Fibroblast of lung (primary cell): ENCODE results near the gene RNF224. TPM values are rescaled to one million over a fixed set of nuclear protein-coding genes. Genes with fewer than 3 reads are reported as not detected.

Source experiments
- DNase-seq, 2 donors: peaks; one replicate each; pipeline versions ENCODE4 v3.0.0 to v3.0.0-alpha.2; 2010; ENCODE audit warnings: low read depth in 2 of 2
- H2AFZ ChIP-seq: 2 replicates; pipeline ENCODE4 v1.5.1; 2012; ENCODE audit warnings: low read length, control low read depth, inconsistent platforms
- H3K27ac ChIP-seq: 2 replicates; pipeline ENCODE4 v1.5.1; 2011; ENCODE audit warnings: low read length, control low read depth; ENCODE audit not compliant: insufficient read depth
- H3K27me3 ChIP-seq: 2 replicates; pipeline ENCODE4 v1.5.1; 2011; ENCODE audit warnings: mild to moderate bottlenecking, low read length; ENCODE audit not compliant: control insufficient read depth, insufficient read depth
- H3K36me3 ChIP-seq: 2 replicates; pipeline ENCODE4 v1.5.1; 2011; ENCODE audit warnings: low read length; ENCODE audit not compliant: control insufficient read depth, insufficient read depth
- H3K4me1 ChIP-seq: 2 replicates; pipeline ENCODE4 v1.5.1; 2011; ENCODE audit warnings: low read length; ENCODE audit not compliant: control insufficient read depth, insufficient read depth; ENCODE audit errors: extremely low read depth
- H3K4me2 ChIP-seq: 2 replicates; pipeline ENCODE4 v1.5.1; 2011; ENCODE audit warnings: low read length, control low read depth; ENCODE audit not compliant: insufficient read depth; ENCODE audit errors: extremely low read depth
- H3K4me3 ChIP-seq, 4 experiments: fragments of 200-600 bp in 1 of 4; sonication (generic) in 1 of 4; replicated peaks in 1 of 4; 2 replicates each; pipeline ENCODE4 v1.5.1; 2011 to 2016; ENCODE audit warnings: low read length in 4 of 4, low read depth in 3 of 4, mild to moderate bottlenecking in 3 of 4, control low read depth in 2 of 4, inconsistent platforms in 1 of 4, mixed read lengths in 1 of 4; ENCODE audit not compliant: insufficient read depth in 1 of 4; ENCODE audit errors: control extremely low read depth in 1 of 4
- H3K79me2 ChIP-seq: 2 replicates; pipeline ENCODE4 v1.5.1; 2012; ENCODE audit warnings: mild to moderate bottlenecking, low read length, inconsistent platforms; ENCODE audit not compliant: control insufficient read depth, insufficient read depth
- H3K9ac ChIP-seq: 2 replicates; pipeline ENCODE4 v1.5.1; 2011; ENCODE audit warnings: mild to moderate bottlenecking, low read length, control low read depth; ENCODE audit not compliant: insufficient read depth
- H3K9me3 ChIP-seq: 2 replicates; pipeline ENCODE4 v1.5.1; 2012; ENCODE audit warnings: low read depth, low read length; ENCODE audit not compliant: control insufficient read depth, insufficient read depth
- H4K20me1 ChIP-seq: 2 replicates; pipeline ENCODE4 v1.5.1; 2011; ENCODE audit warnings: low read length; ENCODE audit not compliant: control insufficient read depth, insufficient read depth; ENCODE audit errors: extremely low read depth
- CTCF ChIP-seq, 2 donors: IDR thresholded peaks in 1 of 2; conservative IDR thresholded peaks in 1 of 2; 1 replicate in 1 of 2; 2 replicates in 1 of 2; pipeline ENCODE4 v1.5.1; 2011 to 2012; ENCODE audit warnings: low read length in 2 of 2, control low read depth in 1 of 2, inconsistent platforms in 1 of 2, low read depth in 1 of 2, mild to moderate bottlenecking in 1 of 2
- EZH2 ChIP-seq: IDR thresholded peaks from 2 replicates; pipeline ENCODE4 v1.5.1; 2012; ENCODE audit warnings: low read length, control low read depth, mild to moderate bottlenecking; ENCODE audit errors: missing control alignments
- polyA plus RNA-seq, 2 donors: library from polyadenylated mRNA; depleted of rRNA in 1 of 2; stranded (reverse) in 1 of 2; unstranded in 1 of 2; fragments of >200 nt; gene quantifications; 2 replicates each; pipeline ENCODE4 v1.2.1, GENCODE V29; 2011 to 2012; ENCODE audit warnings: missing spikeins in 1 of 2
- total RNA-seq: library from RNA; depleted of rRNA; stranded (reverse); fragments of >200 nt; gene quantifications from 2 replicates; pipeline ENCODE4 v1.2.1, GENCODE V29; 2014

RNF224 gene
- total and polyA plus RNA-seq, 2 donors (not counting 1 experiment from before 2014, with no cell fraction given): under 0.01 TPM; not detected in 1

GRCh38 chr9:137193771-137194170 lies 33.5 kb upstream of the RNF224 start:
- Histone ChIP-seq H3K79me2 (peaks cover 22% of the 10 kb centered on the region), H3K36me3 (peaks cover 15% of the 10 kb centered on the region), H3K9me3 (no peaks in the 10 kb centered on the region), H4K20me1 (no peaks in the 10 kb centered on the region), H3K27me3 (no peaks in the 10 kb centered on the region), H2AFZ (no peak overlapping the region), H3K27ac (no peak overlapping the region), H3K4me3 (no peak overlapping the region), H3K9ac (no peak overlapping the region), H3K4me1 (peaks cover 8% of the 10 kb centered on the region), H3K4me2 (no peak overlapping the region)
- DNase-seq: no peak
- TF ChIP-seq EZH2: no peak
- TF ChIP-seq CTCF (conservative IDR thresholded peaks at IDR 0.05 in 1 of 2, IDR thresholded peaks at IDR 0.05 in 1 of 2; ENCODE audit: low read depth in 1 of 2, low read length in 2 of 2): no peak

GRCh38 chr9:137194388-137194787 lies 32.9 kb upstream of the RNF224 start:
- Histone ChIP-seq H3K9me3 (no peaks in the 10 kb centered on the region), H3K27me3 (no peaks in the 10 kb centered on the region), H3K79me2 (peaks cover 21% of the 10 kb centered on the region), H4K20me1 (no peaks in the 10 kb centered on the region), H3K27ac (no peak overlapping the region), H3K9ac (no peak overlapping the region), H3K36me3 (peaks cover 15% of the 10 kb centered on the region), H2AFZ (no peak overlapping the region), H3K4me3 (no peak overlapping the region), H3K4me1 (peaks cover 9% of the 10 kb centered on the region), H3K4me2 (no peak overlapping the region)
- no peak for DNase-seq
- TF ChIP-seq CTCF (conservative IDR thresholded peaks at IDR 0.05 in 1 of 2, IDR thresholded peaks at IDR 0.05 in 1 of 2; ENCODE audit: low read depth in 1 of 2, low read length in 2 of 2) (no peak), EZH2 (no peak)

- no peak overlapping the region for H3K4me2 ChIP-seq
- no peak overlapping the region for H3K27ac ChIP-seq
- no peaks in the 10 kb centered on the region for H3K27me3 ChIP-seq
- H3K79me2 ChIP-seq: peaks cover 16% of the 10 kb centered on the region
- peaks cover 15% of the 10 kb centered on the region for H3K36me3 ChIP-seq
- no peak overlapping the region for H3K4me3 ChIP-seq
- no peaks in the 10 kb centered on the region for H4K20me1 ChIP-seq
- H2AFZ ChIP-seq: no peak overlapping the region
- peaks cover 4% of the 10 kb centered on the region for H3K4me1 ChIP-seq
- no peak for DNase-seq
- TF ChIP-seq CTCF (conservative IDR thresholded peaks at IDR 0.05 in 1 of 2, IDR thresholded peaks at IDR 0.05 in 1 of 2; ENCODE audit: low read depth in 1 of 2, low read length in 2 of 2) (no peak), EZH2 (no peak)
- H3K9me3 ChIP-seq: no peaks in the 10 kb centered on the region
- no peak overlapping the region for H3K9ac ChIP-seq
These were observed 32.4 kb upstream of the RNF224 start for GRCh38 chr9:137194909-137195308.
